K562 (cell line): Measurements from ENCODE around the gene REC8.

Experiments
- BRF1 ChIP-seq: IDR thresholded peaks from 3 replicates; pipeline ENCODE4 v1.6.1; 2011; ENCODE audit warnings: borderline replicate concordance, mild to moderate bottlenecking; ENCODE audit not compliant: insufficient read length; ENCODE audit errors: extremely low read depth
- CEBPB ChIP-seq: fragments of 450-650 bp; IDR thresholded peaks from 2 replicates; pipeline ENCODE4 v1.6.1; 2016; ENCODE audit warnings: missing genetic modification characterization, missing compliant biosample characterization
- POLR2AphosphoS5 ChIP-seq: IDR thresholded peaks from 2 replicates; pipeline ENCODE4 v1.6.1; 2011; ENCODE audit warnings: mild to moderate bottlenecking, low read depth, low read length, moderate library complexity; ENCODE audit not compliant: control insufficient read depth, insufficient read depth
- SIN3A ChIP-seq, 2 experiments: fragments of 150-350 bp in 1 of 2; IDR thresholded peaks; 2 replicates each; pipeline ENCODE4 v1.6.1; 2011 to 2016; ENCODE audit warnings: borderline replicate concordance in 2 of 2, low read depth in 2 of 2, low read length in 2 of 2, mild to moderate bottlenecking in 2 of 2, moderate library complexity in 2 of 2; ENCODE audit not compliant: control insufficient read depth in 1 of 2
- SIN3B ChIP-seq: fragments of 450-650 bp; IDR thresholded peaks from 2 replicates; pipeline ENCODE4 v1.6.1; 2017; ENCODE audit warnings: low read depth, mild to moderate bottlenecking, moderate library complexity
- TF ChIP-seq, protein P1 (sequence below): fragments of 450-650 bp; IDR thresholded peaks from 2 replicates; pipeline ENCODE4 v1.6.1; 2016
- TF ChIP-seq, protein P2 (sequence below), 3 experiments: IDR thresholded peaks in 2 of 3; conservative IDR thresholded peaks in 1 of 3; 2 replicates each; pipeline ENCODE4 v1.5.1; 2011 to 2012; ENCODE audit warnings: low read length in 3 of 3, mild to moderate bottlenecking in 3 of 3, control low read depth in 2 of 3, improper control_type of control experiment in 1 of 3, inconsistent platforms in 1 of 3, low read depth in 1 of 3, mixed read lengths in 1 of 3, moderate library complexity in 1 of 3; ENCODE audit not compliant: insufficient read depth in 2 of 3
- TF ChIP-seq, protein P3 (sequence below): fragments of 150-350 bp; conservative IDR thresholded peaks from 2 replicates; pipeline ENCODE4 v1.6.1; 2014; ENCODE audit warnings: low read length
- TF ChIP-seq, protein P4 (sequence below), 2 experiments: IDR thresholded peaks; 2 replicates each; pipeline ENCODE4 v1.6.1; 2011; ENCODE audit warnings: borderline replicate concordance in 1 of 2, control low read depth in 1 of 2, low read depth in 1 of 2, low read length in 1 of 2, mild to moderate bottlenecking in 1 of 2, mixed read lengths in 1 of 2, moderate library complexity in 1 of 2; ENCODE audit not compliant: insufficient read depth in 1 of 2, insufficient read length in 1 of 2, poor library complexity in 1 of 2, severe bottlenecking in 1 of 2; ENCODE audit errors: extremely low read depth in 1 of 2
- TF ChIP-seq, protein P5 (sequence below): sonication (generic); formaldehyde crosslinking; IDR thresholded peaks from 2 replicates; pipeline ENCODE4 v1.8.1; 2023; ENCODE audit warnings: mild to moderate bottlenecking, missing genetic modification reagents

DNA sequence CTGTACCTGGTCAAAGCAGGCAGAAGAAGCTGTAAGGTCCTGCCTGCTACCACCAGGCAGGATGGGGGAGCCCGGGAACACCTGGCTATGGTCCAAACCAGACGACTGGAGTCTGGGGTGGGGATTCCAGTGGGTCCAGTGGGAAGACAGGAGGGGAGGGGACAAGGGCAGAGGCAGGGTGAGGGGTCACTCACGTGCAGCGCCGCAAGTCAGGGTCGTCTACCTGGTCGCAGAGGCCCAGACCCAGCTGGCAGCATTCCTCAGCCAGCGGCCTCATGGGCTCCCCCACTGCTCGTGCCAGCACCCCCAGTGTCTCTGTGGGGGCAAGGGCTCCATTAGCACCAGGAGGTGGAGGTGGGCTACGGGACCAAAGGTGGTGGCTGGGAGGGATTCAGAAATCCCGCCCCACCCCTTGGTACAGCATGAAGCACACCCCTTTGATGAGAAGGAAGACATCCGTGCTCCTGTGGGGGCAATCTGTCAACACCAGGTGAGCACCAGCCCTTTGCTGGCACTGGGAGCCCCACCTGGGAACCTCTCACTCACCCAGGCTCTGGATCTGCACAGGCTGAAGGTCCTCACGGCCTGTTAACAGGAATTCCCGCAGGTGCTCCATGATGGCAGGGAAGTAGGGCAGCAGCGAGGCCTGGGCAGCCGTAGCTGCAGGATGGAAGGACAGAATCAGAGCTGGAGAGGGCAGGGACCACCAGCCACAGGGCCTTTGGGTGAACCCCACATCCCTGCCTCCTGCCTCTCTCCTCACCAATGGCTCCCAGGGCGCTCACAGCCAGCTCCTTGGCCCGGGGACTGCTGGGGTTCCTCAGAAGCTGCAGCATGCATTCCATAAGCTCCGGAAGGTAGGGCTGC is 12.5 kb downstream of the REC8 start:
- TF ChIP-seq CEBPB (tag), result no peak
- TF ChIP-seq, protein P1, sequence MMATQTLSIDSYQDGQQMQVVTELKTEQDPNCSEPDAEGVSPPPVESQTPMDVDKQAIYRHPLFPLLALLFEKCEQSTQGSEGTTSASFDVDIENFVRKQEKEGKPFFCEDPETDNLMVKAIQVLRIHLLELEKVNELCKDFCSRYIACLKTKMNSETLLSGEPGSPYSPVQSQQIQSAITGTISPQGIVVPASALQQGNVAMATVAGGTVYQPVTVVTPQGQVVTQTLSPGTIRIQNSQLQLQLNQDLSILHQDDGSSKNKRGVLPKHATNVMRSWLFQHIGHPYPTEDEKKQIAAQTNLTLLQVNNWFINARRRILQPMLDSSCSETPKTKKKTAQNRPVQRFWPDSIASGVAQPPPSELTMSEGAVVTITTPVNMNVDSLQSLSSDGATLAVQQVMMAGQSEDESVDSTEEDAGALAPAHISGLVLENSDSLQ, result no peak
- TF ChIP-seq, protein P2, sequence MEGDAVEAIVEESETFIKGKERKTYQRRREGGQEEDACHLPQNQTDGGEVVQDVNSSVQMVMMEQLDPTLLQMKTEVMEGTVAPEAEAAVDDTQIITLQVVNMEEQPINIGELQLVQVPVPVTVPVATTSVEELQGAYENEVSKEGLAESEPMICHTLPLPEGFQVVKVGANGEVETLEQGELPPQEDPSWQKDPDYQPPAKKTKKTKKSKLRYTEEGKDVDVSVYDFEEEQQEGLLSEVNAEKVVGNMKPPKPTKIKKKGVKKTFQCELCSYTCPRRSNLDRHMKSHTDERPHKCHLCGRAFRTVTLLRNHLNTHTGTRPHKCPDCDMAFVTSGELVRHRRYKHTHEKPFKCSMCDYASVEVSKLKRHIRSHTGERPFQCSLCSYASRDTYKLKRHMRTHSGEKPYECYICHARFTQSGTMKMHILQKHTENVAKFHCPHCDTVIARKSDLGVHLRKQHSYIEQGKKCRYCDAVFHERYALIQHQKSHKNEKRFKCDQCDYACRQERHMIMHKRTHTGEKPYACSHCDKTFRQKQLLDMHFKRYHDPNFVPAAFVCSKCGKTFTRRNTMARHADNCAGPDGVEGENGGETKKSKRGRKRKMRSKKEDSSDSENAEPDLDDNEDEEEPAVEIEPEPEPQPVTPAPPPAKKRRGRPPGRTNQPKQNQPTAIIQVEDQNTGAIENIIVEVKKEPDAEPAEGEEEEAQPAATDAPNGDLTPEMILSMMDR (IDR thresholded peaks at IDR 0.05 in 2 of 3, conservative IDR thresholded peaks at IDR 0.05 in 1 of 3; ENCODE audit: insufficient read depth in 2 of 3, low read depth in 1 of 3, low read length in 3 of 3), result no peak
- no peak for TF ChIP-seq BRF1
- no peak for TF ChIP-seq SIN3B
- TF ChIP-seq, protein P3, sequence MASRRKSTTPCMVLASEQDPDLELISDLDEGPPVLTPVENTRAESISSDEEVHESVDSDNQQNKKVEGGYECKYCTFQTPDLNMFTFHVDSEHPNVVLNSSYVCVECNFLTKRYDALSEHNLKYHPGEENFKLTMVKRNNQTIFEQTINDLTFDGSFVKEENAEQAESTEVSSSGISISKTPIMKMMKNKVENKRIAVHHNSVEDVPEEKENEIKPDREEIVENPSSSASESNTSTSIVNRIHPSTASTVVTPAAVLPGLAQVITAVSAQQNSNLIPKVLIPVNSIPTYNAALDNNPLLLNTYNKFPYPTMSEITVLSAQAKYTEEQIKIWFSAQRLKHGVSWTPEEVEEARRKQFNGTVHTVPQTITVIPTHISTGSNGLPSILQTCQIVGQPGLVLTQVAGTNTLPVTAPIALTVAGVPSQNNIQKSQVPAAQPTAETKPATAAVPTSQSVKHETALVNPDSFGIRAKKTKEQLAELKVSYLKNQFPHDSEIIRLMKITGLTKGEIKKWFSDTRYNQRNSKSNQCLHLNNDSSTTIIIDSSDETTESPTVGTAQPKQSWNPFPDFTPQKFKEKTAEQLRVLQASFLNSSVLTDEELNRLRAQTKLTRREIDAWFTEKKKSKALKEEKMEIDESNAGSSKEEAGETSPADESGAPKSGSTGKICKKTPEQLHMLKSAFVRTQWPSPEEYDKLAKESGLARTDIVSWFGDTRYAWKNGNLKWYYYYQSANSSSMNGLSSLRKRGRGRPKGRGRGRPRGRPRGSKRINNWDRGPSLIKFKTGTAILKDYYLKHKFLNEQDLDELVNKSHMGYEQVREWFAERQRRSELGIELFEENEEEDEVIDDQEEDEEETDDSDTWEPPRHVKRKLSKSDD, result no peak
- no peak for TF ChIP-seq SIN3A (IDR thresholded peaks at IDR 0.05; ENCODE audit: borderline replicate concordance in 2 of 2, control insufficient read depth in 1 of 2, low read depth in 2 of 2, low read length in 2 of 2)
- TF ChIP-seq POLR2AphosphoS5, result no peak
- TF ChIP-seq, protein P4, sequence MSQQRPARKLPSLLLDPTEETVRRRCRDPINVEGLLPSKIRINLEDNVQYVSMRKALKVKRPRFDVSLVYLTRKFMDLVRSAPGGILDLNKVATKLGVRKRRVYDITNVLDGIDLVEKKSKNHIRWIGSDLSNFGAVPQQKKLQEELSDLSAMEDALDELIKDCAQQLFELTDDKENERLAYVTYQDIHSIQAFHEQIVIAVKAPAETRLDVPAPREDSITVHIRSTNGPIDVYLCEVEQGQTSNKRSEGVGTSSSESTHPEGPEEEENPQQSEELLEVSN (IDR thresholded peaks at IDR 0.05; ENCODE audit: borderline replicate concordance in 1 of 2, extremely low read depth in 1 of 2, insufficient read depth in 1 of 2, insufficient read length in 1 of 2, low read depth in 1 of 2, low read length in 1 of 2, poor library complexity in 1 of 2, severe bottlenecking in 1 of 2), result no peak
- TF ChIP-seq, protein P5, sequence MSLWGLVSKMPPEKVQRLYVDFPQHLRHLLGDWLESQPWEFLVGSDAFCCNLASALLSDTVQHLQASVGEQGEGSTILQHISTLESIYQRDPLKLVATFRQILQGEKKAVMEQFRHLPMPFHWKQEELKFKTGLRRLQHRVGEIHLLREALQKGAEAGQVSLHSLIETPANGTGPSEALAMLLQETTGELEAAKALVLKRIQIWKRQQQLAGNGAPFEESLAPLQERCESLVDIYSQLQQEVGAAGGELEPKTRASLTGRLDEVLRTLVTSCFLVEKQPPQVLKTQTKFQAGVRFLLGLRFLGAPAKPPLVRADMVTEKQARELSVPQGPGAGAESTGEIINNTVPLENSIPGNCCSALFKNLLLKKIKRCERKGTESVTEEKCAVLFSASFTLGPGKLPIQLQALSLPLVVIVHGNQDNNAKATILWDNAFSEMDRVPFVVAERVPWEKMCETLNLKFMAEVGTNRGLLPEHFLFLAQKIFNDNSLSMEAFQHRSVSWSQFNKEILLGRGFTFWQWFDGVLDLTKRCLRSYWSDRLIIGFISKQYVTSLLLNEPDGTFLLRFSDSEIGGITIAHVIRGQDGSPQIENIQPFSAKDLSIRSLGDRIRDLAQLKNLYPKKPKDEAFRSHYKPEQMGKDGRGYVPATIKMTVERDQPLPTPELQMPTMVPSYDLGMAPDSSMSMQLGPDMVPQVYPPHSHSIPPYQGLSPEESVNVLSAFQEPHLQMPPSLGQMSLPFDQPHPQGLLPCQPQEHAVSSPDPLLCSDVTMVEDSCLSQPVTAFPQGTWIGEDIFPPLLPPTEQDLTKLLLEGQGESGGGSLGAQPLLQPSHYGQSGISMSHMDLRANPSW (CRISPR knock-in tag), result no peak
